Hepatocyte (in vitro differentiated cells): Measurements from ENCODE around the gene ANAPC16.

Source experiments
- EZH2phosphoT487 ChIP-seq: fragments of 200-600 bp; sonication (generic); IDR thresholded peaks from one replicate; pipeline ENCODE4 v1.6.1; 2018; ENCODE audit warnings: antibody characterized with exemption, mild to moderate bottlenecking, low read depth, moderate library complexity; ENCODE audit not compliant: unreplicated experiment, severe bottlenecking
- TF ChIP-seq, protein P1 (sequence below): fragments of 200-600 bp; sonication (generic); IDR thresholded peaks from 2 replicates; pipeline ENCODE4 v1.5.1; 2016; ENCODE audit warnings: antibody characterized with exemption, mild to moderate bottlenecking; ENCODE audit not compliant: poor library complexity

DNA sequence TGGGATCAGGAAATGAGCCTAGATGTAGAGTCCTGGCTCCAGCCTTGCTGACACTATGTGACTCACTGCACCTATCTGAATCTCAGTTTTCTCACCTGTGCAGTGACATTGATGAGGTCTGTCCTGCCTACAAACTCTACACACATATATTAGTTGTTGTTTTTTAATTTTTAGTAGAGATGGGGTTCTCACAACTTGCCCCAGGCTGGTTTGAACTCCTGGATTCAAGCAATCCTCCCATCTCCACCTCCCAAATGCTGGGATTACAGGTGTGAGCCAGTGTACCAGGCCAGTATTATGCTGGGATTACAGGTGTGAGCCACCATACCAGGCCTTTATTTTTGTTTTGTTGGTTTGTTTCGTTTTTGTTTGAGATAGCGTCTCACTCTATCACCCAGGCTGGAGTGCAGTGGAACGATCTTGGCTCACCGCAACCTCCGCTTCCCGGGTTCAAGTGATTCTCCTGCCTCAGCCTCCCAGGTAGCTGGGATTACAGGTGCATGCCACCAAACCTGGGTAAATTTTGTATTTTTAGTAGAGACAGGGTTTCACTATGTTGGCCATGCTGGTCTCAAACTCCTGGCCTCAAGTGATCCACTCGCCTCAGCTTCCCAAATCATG is 46.1 kb downstream of the ANAPC16 start:
- TF ChIP-seq, protein P1, sequence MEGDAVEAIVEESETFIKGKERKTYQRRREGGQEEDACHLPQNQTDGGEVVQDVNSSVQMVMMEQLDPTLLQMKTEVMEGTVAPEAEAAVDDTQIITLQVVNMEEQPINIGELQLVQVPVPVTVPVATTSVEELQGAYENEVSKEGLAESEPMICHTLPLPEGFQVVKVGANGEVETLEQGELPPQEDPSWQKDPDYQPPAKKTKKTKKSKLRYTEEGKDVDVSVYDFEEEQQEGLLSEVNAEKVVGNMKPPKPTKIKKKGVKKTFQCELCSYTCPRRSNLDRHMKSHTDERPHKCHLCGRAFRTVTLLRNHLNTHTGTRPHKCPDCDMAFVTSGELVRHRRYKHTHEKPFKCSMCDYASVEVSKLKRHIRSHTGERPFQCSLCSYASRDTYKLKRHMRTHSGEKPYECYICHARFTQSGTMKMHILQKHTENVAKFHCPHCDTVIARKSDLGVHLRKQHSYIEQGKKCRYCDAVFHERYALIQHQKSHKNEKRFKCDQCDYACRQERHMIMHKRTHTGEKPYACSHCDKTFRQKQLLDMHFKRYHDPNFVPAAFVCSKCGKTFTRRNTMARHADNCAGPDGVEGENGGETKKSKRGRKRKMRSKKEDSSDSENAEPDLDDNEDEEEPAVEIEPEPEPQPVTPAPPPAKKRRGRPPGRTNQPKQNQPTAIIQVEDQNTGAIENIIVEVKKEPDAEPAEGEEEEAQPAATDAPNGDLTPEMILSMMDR: no peak
- TF ChIP-seq EZH2phosphoT487: no peak
